Fibroblast of upper back skin (primary cell): ENCODE data around the gene MGST3.
"Not testable (repeated sequence)": the region's sequence is repeated elsewhere in the genome, so short reads cannot be mapped to it uniquely, and the experiment has no call there.

Experiments
- DNase-seq: peaks from one replicate; pipeline ENCODE4 v3.0.0-alpha.2; 2013

Gene MGST3

DNA sequence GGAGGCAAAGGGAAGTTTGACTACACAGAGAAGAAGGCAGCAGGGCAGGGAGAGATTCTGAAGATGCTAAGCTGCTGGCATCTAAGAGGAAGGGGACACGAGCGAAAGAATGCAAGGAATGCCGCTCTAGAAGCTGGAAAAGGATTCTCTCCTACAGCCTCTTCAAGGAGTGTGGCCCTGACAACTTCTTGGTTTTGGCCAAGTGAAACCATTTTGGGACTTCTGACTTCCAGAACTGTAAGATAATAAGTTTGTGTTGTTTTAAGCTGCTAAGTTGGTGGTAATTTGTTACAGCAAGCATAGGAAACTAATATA lies 28.5 kb downstream of the MGST3 start:
- peak; percentile 11 for DNase-seq

DNA sequence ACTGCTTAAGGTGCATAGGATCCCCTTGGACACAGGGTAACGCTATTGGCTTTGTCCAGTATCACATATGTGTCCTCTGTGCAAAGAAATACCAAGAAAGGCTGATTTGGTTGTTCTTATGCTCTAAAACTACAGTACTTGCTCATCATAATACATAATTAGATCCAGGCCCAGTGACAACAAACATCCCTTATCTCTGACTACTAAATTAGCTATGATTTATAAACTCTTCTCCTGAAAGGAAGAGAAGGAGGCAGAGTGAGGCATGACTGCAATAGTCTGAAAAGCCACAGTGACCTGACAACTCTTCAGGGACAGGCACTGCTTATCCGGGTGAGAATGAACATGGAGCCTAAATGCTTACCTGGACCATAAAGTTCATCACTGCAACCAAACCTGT lies 30.7 kb downstream of the MGST3 start:
- no peak for DNase-seq

DNA sequence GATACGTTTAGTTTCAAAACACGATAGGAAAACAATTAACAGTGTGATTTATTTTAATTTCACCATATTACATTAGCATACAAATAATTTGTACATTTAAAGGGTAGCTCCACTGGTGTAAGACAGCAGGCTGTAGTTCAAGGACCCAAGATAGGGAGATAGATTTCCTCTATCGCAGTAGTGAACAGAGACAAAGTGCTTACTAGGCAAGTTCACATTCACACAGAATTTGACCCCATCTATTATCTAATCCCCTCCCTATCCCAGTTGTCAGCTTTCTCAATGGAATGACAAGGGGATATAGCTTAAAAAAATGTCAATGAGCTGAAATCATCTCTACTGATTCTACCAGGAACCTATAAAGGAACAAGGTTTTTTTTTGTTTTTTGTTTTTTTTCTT lies 31.2 kb downstream of the MGST3 start:
- no peak for DNase-seq

DNA sequence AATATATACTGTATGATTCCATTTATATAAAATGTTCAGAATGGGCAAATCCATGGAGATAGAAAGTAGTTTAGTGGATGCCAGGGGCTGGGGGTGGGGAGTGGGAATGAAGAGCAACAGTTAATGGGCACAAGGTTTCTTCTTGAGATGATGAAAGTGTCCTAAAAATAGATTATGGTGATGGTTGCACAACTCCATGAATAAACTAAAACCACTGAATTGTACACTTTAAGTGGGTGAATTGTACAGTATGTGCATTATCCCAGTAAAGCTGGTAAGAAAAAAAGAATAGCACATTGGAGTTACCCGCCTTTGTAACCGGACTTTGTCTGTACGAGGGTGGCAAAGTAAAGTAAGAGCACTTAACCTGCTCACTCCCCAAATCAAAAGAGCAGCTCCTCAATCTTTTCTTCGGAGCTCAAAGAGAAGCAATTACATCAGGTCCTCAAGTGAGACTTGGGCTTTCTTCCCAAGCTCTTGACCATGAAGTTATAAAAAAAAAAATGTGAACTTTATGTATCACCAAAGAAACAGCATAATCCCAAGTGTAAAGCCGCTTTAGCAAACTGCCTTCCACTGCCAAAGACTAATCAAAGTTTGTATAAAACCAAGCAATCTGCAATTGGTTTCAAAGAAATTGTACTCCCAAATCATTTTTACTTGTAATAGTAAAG lies 35.3 kb downstream of the MGST3 start:
- DNase-seq, result peak; percentile 39

DNA sequence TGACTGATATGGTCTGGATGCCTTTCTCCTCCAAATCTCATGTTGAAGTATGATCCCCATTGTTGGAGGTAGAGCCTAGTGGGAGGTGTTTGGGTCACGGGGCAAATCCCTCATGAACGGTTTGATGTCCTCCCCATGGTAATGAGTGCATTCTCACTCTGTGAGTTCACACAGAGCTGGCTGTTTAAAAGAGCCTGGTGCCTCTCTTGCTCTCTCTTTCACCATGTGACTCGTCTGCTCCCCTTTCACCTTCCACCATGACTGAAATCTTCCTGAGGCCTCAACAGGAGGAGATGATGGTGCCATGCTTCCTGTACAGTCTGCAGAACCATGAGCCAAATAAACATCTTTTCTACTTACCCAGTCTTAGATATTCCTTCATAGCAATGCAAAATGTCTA lies 37.1 kb downstream of the MGST3 start:
- DNase-seq, result no peak

DNA sequence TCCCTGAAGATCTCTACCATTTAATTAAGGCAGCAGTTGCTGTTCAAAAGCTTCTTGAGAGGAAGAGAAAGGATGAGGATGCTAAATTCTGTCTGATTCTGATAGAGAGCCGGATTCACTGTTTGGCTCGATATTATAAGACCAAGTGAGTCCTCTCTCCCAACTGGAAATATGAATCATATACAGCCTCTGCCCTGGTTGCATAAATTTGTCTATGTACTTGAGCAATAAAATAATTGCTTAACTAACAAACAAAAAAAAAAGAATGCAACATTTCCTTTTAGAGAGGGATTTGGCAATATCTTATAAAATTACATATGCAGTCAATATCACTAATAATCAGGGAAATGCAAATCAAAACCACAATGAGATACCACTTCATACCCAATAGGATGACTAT lies 40.5 kb downstream of the MGST3 start:
- no peak for DNase-seq

DNA sequence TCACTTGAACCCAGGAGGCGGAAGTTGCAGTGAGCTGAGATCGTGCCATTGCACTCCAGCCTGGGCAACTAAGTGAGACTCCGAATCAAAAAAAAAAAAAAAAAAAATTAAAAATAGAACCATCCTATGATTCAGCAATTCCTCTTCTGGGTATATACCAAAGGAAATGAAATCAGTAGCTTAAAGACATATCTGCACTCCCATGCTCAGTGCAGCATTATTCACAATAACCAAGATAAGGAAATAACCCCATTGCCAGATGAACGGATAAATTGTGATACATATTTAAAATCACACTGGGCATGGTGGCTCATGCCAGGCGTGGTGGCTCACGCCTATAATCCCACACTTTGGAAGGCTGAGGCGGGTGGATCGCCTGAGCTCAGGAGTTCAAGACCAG lies 43.6 kb downstream of the MGST3 start:
- no peak for DNase-seq

DNA sequence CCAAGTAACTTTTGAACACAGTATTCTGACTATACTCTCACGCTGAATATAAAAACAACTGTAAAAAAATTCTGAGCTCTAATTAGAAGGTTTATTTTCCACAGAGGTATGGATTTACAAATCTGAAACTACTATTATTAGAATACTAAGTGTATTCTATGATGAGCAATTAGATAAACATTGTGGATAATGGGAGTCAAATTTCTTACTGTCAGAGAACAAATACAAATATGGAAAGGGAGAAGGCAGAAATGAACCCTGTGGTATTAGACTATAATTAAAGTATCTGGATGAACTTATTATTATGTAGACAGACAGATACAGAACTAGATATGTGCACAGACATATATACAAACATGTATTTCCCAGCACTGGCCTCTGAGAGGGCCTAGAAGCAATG lies 44.8 kb downstream of the MGST3 start:
- no peak for DNase-seq

DNA sequence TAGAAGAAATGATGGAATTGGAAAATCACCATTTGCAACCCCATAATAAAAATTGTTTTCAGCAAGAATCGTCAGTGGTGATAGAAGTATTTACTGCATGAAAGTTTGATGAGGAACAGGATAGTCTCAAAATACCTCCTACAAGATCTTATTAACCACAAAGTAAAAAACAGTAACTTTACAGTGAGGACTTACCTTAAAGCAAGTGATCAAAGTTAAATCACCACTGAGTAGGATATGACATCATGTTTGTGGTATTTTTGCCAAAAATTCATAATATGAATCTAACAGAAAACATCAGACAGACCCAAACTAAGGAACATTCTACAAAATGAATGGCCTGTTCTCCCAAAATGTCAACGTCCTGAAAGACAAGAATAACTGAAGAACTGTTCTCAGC lies 47.5 kb downstream of the MGST3 start:
- DNase-seq, result no peak

DNA sequence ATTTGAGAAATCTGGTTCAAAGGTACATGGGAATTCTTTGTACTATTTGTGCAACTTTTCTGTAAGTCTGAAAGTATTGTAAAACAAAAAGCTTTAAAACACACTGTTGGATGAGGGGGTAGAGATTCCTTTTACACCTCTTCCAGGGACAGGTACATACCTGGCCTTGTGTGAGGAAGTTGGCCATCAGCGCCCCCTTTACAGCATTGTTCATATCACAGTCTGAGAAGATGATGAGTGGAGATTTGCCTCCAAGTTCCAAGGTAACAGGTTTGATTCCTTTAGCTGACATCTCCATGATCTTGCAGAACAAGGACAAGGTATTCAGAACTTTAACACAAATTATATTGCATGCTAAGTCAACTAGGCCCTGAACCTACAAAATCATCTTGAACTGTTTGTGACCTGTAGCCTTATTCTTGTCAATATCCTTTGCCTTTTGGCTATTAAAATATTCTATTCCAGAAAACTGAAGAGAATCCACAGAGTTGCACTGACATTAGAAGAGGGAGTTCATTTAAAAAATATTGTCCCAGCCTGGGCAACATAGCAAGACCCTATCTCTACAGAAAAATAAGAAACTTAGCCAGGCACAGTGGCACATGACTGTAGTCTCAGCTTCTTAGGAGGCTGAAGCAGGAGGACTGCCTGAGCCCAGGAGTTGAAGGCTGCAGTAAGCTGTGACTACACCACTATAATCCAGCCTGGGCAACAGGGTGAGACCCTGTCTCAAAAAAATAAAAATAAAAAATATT lies 48.4 kb downstream of the MGST3 start:
- DNase-seq, result no peak

DNA sequence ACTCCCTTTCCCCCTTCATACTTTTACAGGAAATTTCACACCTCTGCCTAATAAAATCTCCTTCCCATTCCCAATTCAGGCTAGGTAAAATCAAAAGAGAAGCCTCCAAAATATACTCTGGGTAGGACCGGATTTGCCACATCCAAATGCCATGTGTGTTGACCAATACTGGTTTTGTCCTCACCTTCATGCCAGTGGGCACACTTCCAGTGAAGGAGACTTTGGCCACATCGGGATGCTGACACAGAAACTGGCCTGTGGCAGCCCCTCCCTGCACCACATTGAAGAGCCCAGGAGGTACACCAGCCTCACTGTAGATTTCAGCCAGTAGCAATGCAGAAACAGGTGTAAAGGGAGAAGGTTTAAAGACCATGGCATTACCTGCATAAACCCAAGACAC lies 49.3 kb downstream of the MGST3 start:
- DNase-seq, result no peak

DNA sequence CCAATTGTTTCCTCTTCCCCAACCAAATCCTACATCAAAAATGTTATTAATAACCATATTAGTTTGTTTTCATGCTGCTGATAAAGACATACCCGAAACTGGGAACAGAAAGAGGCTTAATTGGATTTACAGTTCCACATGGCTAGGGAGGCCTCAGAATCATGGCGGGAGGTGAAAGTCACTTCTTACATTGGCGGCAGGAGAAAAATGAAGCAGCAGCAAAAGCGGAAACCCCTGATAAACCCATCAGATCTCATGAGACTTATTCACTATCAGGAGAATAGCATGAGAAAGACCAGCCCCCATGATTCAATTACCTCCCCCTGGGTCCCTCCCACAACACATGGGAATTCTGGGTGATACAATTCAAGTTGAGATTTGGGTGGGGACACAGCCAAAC lies 49.7 kb downstream of the MGST3 start:
- not testable (repeated sequence) for DNase-seq

DNA sequence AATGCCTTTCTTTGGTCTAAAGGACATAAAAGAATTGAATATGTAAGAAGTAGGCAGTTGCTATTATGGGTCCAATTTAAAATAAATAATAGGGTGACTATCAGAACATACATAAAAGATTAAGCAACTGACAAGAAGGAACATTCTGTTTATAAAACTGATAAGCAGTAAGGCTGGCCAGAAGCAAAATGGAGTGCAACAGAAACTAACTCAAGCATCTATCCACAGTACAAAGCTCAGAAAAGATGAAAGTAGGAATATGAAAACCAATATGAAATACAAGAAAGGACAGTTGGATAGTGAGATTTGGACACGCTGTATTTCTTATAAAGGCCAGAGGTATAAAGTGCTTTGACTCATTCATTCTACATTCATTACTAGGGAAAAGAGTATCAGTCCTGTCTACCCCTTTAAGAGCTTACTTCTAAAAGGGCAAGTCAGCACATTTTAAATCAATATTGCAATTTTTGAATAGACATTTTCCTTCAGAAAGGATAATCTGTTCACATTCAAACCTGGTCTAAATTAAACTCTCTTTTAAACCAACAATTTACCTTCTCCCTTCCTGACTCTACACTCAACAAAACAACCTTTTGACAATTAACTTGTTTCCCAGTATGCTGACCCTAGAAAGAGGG lies 52.9 kb downstream of the MGST3 start:
- no peak for DNase-seq

DNA sequence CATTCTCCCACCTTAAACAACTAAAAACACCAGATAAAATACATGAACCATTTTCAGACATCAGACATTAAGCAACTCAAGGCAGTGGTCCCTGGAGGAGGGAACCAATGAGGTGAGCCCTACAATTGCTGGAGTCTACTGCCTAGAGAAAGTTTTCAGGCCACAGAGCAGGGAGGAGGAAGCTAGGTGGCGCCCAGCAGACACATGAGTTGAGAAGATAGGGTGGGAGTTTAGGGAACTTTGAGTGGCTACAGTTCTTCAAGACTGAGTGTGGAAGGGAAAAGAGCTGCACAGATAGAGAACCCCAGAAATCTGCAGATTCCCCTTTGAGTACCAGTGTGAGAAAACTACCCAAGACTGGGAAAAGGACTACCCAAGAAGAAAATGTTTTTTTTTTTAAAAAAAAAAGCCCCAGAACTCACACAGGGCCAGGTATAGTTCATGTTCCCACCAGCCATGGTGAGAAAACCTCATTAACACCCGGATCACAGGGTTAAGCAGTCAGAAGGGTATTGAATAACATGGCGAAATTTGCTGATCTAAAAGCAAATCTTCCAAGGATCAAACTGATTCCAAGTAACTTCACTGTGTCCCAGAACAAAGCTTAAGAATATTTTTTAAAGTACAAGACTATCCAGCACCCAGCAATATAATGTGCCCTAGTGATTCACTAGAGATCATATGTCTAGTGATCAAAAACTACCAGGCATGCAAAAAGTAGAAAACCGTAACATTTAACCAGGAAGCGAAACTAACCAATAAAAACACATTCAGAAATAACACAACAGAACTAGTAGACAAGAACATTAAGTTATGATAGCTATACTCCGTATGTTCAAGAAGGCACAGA lies 55.3 kb downstream of the MGST3 start:
- no peak for DNase-seq

DNA sequence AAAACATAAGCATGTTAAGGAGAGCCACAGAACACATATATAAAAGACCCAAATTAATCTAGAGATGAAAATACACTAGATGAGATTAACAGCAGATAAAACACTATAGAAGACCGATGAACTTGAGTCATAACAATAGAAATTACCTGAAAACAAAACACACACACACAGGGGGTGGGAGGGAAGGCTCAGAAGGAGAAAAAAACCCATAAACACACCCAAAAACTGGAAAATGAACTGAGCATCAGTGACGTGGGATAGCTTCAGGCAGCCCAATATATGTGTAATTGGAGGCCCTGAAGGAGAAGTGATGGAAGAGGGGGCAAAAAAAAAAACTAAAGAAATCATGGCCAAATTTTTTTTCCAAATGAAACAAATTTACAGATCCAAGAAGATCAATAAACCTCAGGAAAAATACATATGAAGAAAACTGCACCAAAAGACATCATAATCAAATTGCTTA lies 56.0 kb downstream of the MGST3 start:
- no peak for DNase-seq

DNA sequence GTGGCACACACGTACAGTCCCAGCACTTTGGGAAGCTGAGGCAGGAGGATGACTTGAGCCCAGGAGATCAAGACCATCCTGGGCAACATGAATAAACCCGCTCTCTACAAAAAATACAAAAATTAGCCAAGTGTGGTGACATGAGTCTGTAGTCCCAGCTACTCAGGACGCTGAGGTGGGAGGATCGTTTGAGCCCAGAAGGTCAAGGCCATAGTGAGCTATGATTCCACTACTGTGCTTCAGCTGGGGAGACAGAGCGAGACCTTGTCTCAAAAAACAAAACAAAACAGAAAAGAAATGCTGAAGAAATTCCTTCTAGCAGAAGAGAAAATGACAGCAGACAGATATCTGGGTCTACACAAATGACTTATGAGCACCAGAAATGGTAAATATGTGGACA lies 57.0 kb downstream of the MGST3 start:
- no peak for DNase-seq

DNA sequence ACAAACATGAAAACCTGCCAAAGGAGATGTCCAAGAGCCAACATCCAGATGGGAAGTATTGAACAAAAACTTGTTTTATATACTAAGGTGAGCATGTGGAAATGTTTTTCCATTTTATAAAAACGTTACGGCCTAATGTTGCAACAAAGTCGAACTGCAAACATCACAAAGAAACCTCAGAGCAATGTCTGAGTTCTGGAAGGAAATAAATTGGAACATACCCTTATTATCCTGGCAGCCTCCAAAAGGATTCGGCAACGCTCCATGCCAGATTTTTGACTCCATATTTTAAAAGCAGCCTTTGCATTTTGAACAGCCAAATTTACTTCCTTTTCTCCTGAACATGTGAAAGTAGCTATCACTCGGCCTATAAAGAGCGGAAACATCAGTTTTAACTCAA lies 64.0 kb downstream of the MGST3 start:
- DNase-seq, result peak; percentile 11

DNA sequence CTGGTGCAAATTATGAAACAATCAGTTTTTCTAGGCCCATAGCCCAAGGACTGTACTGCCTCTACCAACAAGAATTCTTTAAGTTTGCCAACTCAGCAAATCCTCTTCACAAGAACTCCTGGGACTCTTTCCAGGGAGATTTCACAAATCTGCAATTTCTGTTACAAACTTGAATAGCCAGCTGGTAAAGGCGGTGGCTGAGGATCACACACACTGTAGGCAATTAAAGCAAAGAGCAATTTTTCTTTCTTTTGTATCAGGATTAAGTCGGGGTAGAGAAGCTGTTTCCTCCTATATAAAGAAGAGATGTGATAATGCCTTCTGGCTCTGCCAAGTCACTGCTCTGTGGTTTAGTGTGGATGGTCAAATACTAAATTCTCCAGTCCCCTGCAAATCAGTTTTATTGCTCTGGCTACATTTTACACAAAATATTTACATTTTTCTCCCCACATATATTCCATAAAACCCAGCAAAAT lies 65.6 kb downstream of the MGST3 start:
- peak; percentile 93 for DNase-seq

DNA sequence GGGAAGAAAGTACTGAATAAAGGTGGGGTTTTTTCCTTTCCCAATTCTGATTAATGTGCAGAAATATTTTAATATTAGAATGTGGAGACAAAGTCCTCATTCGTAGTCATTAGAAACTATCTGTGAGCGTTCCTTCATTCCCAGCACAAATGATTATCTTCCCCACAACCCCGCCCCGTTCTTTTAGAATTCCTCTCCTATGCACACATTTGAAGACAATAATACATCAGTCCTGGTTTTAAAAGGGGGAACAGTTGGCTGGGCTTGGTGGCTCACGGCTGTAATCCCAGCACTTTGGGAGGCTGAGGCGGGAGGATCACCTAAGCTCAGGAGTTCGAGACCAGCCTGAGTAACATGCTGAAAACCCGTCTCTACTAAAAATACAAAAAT lies 66.5 kb downstream of the MGST3 start:
- DNase-seq, result no peak

DNA sequence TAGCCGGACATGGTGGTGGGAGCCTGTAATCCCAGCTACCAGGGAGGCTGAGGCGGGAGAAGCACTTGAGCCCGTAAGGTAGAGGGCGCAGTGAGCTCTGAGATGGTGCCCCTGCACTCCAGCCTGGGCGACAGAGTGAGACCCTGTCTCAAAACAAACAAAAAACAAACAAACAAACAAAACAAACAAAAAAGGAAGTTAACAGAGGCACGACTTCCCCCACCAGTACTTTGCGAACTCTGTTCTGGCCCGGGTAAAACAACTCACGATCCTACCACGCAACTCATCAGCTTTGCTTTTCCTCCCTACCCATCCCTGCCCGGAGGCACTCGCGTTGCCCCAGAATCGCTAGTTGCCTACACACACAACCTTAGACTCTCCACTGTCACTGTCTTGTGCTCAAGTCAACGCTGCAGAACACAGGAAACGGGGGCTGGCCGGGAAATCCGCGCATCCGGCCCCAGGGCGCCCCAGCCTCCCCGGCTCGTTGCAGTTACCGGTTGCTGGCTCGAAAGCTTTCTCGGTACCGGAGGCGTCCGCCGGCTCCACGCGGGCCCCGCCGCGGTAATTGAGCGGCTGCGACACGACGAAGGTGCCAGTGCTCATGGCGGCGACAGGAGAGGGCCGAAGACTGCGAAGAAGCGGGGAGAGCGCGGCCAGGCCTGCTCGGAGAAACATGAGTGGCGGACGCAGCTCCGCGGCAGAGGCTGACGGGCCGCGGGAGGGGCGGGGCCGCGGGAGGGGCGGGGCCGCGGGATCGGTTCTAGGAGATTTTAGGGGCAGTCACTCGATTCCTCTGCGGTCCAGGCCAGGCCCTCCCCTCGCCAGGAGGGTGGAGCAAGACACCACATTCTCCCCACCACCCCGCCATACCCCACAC lies 67.1 kb downstream of the MGST3 start, which contains the start of gene ALDH9A1:
Gene ALDH9A1, minus strand, starts transcription at position 682 of the 880 bp plus-strand sequence. Its CDS starts 4 bp downstream, at position 678.
- peak; percentile 90 for DNase-seq

DNA sequence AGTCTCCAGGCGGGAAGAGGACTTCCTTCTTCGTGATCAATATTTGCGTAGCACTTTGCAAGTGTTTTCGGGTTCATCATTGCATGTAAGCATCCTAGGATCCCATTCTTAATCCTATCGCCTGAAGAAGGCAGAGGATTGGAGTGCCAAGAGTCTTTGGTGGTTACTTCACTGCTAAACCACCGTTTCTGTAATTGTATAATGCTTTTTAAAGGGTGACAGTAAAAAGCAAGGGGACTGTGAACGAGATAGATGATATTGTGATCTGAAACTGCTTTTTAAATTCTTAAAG lies 67.7 kb downstream of the MGST3 start:
- DNase-seq, result no peak

DNA sequence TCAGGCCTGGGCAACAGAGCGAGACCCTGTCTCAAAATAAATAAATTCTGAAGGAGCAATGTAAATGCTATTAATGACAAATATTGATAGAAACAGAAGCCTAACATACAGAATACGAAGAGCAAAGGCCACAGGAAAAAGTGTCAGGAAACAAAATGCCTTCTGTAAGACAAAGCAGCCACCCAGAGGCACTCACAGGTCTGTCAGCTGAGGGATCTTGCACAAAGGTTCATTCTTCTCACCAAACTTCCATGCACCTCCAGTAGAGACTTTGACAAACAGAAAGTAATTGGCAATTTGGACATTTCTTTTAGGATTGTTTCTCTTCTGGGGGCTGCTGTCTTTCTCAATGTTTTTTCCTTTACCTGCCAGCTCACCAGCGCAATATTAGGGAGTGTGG lies 68.5 kb downstream of the MGST3 start:
- DNase-seq, result no peak
